Activated T-cell treated with anti-CD3 and anti-CD28 coated beads for 1 hour (primary cell): ENCODE measurements around the gene NELL2.
A peak's percentile ranks its signal among the peaks of the same experiment; 100 is the strongest.
"Not testable (repeated sequence)": the region's sequence is repeated elsewhere in the genome, so short reads cannot be mapped to it uniquely, and the experiment has no call there.

Experiments used
- DNase-seq: peaks from one replicate; pipeline ENCODE4 v3.0.0-alpha.2; 2020; ENCODE audit warnings: low read depth

NELL2 gene

DNA sequence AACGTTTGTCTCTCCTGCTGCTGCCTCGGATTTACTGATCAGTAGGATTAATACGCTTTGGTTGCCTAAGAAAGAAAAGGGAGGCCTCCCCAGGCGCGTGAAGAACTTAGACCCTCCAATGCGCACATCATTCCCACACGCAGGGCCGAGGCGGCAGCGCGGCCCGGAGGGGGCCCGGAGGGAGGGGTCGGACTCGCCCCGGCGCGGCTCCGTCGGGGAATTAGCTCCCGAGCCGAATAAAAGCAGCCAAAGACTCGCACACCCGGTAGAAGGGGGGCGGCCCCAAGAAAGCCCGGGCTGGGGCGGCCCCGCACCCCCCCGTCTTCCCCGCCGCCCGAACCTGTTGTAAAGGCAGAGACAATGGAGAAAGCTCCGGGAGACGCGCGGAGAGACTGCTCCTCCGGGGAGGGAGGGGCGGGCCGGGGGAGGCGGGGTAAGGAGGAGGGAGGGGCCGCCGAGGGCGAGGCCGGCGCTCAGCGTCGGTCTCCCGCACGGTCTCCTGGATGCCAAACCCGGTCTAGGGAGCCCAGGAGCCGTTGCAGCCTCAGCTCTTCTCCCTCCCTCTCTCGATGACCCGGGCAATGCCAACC is at the start of gene NELL2:
Gene NELL2, minus strand, starts transcription at position 362 of the 590 bp plus-strand sequence. CDS start 446 bp downstream, outside the sequence.
- DNase-seq: peak; percentile 55

DNA sequence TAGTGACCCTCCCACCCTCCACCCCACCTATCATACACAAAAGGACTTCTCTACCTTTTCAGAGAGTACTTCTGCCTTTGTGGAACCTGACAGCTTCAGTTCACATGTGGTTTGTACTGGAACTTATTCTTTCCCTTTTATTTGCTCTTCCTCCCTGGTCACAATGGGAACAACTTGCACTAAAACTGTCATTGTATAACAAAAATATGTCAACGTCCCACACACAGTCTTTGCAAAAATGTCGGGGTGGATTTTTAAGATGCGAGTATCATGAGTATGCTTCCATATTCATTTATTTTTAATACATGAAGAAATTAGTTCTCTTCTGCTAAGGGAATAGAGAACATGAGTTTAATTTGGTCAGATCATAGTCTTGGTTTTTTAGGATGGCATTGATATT is 45.6 kb upstream of the NELL2 start:
- no peak for DNase-seq

DNA sequence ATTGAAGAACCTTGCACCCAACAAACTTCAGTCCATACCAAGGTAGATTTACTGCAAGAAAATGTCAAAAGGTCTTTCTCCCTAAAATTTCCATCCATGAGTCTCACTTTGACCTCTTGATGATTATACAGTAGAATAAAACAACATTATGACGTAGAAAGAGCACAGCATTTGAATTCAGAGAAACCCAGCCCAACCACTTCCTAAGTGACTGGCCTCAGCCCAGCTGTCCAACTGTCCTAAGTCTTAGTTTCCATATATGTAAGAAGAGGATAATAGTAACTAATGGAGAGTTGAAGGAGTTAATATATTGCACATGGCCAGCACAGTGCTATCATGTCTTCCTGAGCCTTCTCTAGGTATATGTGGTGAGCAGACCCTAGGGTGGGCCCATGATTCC is 41.0 kb upstream of the NELL2 start:
- DNase-seq: no peak

DNA sequence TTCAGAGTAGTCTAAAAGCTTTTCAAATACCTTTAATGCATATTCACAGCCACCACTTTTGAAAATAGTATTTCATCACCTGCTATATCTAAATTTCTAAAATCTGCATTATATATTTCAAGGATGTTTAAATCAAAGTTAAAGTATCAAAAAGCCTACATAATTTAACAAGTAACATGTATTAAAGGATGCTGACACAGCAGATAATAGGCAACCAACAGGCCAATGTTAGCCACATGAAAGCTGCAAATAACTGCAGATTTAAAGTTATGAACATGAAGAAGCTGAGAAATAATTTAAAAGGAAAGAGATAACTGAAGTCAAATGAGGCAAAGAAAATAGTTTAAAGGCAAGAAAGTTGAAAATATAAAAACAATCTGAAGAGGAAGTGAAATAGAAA is 39.8 kb upstream of the NELL2 start:
- DNase-seq: no peak

DNA sequence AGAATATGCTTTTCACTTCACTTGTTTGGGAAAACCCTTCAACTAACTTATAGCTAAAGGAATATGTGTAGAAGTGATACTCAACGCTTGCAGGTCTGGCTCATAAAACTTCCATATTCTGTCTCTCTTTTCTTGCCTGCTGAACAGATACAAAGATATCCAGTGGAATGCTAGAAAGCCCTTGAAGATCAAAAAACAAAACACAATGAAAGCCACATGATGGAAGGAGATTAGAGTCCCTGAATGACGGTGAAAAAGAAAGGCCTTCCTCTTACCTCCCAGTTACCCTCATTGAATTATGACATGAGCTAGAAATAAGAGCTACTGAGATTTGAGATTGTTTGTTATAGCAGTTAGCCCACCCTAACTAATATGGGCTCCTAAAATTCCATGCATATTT is 28.2 kb upstream of the NELL2 start:
- no peak for DNase-seq

DNA sequence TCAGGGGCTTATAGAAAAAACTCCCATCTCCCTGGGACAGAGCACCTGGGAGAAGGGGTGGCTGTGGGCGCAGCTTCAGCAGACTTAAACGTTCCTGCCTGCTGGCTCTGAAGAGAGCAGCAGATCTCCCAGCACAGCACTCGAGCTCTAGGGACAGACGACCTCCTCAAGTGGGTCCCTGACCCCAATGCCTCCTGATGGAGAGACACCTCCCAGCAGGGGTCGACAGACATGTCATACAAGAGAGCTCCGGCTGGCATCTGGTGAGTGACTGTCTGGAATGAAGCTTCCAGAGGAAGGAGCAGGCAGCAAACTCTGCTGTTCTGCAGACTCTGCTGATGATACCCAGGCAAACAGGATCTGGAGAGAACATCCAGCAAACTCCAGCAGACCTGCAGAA is 22.0 kb upstream of the NELL2 start:
- DNase-seq: not testable (repeated sequence)

DNA sequence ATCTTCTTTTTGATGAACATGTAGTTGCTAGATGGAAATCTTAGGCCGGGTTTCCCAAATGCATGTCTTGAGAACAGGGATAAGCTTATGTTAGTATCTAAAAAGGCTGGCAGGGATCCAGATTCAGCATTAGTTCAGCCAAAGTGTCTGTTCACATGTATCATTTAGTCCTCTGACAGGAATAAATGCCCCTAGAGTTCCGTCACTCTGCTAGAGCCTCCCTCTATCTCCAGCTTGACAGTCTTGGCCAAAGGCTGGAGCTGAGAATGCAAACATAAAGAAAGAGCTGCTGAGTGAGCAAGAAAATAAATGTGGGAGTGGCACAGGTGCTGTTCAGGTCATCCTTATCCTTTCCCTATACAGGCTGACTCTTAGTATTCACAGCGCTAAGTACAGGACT is 13.8 kb upstream of the NELL2 start:
- DNase-seq: no peak

DNA sequence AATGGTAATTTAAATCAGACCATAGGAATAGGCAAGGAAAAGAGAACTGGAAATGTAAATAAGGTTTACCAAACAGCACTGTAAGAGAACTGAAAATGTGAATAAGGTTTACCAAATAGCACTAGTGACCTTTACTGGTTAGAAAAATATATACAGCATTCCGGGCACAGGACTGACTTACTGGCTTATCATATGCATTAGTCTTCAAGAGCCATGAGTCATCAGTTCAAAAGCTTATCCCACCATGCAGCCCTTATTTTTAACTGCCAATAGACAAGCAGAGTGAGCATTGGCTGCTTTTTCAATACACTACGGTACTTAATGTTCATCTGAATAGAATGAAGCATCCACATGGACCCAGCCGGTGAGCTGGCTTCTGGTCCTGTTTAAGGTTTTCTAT is 13.0 kb upstream of the NELL2 start:
- no peak for DNase-seq

DNA sequence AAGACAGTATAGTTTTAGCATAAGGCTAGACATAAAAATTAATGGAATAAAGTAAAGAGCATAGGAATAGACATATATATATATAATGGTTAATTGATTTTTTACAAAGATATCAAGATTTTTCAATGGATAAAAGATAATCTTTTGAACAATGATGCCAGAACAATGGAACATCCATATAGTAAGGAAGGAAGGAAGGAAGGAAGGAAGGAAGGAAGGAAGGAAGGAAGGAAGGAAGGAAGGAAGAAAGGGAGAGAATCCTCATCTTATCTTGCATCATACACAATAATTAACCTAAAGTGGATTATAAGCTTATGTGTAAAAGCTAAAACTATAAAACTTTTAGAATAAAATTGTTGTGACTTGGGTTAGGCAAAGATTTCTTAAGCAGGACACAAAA is 9.8 kb upstream of the NELL2 start:
- DNase-seq: no peak

DNA sequence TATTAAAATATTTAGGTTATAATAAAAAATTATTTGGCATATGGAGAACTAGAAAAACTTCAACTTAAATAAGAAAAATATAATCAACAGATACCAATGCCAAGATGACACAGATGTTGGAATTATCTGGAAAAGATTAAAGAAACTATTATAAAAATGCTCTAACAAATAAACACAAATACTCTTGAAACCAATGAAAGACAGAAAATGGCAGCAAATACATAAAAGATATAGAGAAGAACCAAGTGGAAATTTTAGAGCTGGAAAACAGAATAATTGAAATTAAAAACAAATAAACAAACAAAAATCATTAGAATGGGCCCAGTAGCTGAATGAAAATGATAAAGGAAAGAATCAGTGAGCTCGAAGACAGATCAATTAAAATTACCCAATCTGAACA is 5.1 kb upstream of the NELL2 start:
- no peak for DNase-seq

DNA sequence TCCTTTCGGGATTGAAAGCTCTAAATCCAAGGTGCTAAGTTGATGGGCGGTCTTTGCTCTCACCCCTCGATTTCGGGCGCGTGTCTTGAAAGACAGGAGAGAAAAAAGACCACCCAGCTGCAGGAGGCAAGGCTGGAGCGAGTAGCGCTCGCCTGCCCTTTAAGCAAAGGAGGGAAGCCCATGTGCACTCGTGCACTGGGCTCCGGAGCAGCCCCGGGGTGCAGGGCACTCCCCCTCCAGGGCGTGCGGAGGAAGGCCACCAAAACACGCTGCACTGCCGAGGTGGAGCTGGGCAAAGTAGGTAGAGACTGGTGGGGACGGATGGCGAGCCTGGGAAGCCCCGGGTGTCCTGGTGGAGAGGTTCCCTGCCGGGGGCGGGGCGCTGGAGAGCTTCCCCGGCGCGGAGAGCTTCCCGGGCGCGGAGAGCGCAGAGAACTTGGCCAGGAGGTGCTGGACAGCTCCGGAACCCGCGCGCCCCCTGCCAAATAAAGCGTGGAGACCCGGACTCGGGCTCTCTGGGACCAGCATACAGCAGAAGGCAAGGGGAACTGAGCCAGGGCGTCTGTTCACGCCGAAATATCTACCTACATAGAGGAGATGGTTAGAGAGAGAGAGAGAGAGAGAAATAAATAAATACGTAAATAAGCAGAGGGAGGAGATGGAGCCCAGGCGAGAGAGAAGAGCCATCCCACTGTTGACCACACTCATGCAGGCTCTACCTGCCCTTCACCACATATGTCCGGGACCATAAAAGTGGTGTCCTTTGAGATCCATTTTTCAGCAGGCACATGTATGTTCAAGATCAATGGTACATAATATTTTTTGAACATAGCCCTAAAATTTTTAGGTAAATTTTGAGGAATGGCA is 662 bp upstream of the NELL2 start:
- DNase-seq: peak; percentile 30

DNA sequence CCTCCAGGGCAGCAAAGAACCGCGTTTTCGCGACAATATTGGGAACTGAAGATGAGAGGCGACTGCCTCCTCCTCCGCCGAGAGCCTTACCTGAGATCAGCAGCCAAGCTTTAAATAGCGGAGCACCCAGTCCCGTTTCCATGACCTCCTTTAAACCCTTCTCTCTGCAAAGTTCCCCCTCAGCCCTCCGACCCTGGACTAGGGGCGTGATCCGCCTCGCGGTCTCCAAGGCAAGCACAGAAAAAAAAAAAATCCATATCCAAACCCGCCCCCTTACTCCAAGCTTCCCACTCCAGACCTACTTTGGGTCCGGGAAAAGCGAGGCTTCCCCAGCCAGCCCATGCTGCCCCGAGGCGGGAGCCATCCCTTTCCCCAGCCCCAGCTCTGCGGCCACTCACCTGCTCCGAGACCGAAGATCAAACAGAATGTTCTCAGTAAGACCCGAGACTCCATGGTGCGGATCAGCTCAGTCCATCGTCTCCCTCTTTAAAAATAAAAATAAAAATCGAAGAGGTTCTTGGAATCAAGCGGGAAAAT is 630 bp downstream of the NELL2 start:
- no peak for DNase-seq

DNA sequence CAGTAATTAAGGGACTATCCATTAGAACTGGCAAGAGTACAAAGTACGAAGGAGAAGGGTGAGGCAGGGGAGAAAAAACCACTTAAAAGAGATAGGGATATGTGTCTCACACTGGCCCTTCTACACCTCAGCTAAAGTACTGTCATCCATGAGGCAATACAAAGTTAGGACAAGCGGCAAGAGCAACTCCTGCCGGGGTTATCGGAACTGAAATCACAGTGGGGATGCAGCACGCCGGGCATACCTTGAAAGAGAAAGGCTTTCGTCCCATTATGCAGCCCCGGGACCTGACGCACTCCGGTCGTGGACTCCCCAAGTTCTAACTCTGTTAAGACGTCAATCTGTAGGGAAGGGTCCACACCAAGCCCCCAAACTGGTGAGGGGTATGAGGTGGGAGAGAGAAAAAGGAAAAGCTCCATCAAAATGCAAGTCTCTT is 1.1 kb downstream of the NELL2 start:
- peak; percentile 2 for DNase-seq

DNA sequence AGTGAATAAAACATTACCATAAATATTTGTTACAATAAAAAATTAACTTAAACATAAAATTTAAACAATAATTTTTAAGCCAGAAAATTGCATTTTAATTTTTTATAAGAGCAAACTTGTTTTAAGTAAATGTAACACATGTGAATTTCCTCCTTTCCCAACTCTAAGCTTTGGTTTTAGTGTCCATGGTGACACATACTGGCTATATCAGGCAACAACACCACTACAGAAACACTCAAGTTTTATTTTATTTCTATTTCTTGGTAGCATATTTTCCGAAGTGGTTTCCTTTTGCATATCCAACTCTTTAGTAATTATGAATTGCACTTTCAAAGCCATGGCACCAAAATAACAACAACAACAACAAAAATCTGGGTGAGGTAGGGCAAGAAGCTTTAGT is 2.2 kb downstream of the NELL2 start:
- no peak for DNase-seq

DNA sequence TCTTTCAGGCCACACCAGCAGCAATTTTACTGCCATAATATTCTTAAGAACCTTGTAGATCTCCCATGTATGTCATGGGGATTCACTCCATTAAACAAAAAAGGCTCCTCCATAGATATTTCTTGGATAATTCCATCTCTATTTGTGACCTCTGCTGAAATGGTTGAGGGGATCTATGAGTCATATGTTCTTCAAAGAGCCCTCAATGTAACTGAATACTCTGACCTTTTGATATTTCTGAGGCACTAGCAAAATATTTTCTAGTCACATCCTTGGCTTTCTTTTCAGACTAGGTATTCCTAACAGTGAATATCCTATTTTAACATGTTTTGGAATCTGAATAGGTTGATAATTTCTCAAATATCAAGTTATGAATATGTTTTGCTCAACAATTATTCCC is 6.6 kb downstream of the NELL2 start:
- DNase-seq: no peak

DNA sequence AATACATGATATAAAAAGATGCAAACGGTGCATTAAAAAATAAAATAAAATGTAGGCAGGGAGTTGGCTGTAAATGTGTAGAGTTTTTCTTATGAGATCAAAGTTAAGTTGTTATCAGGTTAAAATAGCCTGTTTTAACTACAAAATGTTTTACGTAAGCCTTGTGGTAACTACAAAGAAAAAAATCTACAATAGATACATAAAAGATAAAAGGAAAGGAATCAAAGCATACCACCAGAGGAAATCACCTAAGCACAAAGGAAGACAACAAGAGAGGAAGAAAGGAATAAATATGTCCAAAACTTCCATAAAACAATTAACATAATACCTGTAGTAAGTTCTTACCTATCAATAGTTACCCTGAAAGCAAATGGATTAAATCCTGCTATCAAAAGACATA is 12.2 kb downstream of the NELL2 start:
- no peak for DNase-seq

DNA sequence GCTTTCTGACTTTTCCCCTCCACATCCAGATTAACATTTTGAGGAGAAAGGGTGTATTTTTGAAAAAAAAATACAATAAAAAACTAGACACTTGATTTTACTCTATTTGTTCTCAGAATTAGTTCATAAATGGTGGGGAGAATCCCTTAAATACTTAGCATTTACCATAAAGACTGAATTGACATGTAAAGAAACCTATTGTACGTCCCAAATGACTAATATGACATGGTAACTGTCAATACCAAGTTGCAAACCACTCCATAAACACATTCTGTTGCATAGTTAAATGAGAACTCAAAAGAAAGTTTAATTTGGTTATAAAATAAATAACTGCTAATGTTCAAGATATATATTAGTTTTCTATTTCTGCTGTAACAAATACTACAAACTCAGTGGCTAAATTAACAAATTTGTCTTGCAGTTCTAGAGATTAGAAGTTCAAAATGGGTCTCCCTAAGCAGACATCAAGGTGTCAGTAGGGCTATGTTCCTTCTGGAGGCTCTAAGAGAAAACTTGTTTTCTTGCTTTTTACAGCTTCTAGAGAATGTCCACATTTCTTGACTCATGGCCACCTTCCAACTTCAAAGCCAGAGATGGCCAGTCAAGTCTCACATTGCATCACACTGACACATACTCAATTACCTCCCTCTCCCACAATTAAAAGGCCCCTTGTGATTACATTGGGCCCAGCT is 16.0 kb downstream of the NELL2 start:
- DNase-seq: no peak

DNA sequence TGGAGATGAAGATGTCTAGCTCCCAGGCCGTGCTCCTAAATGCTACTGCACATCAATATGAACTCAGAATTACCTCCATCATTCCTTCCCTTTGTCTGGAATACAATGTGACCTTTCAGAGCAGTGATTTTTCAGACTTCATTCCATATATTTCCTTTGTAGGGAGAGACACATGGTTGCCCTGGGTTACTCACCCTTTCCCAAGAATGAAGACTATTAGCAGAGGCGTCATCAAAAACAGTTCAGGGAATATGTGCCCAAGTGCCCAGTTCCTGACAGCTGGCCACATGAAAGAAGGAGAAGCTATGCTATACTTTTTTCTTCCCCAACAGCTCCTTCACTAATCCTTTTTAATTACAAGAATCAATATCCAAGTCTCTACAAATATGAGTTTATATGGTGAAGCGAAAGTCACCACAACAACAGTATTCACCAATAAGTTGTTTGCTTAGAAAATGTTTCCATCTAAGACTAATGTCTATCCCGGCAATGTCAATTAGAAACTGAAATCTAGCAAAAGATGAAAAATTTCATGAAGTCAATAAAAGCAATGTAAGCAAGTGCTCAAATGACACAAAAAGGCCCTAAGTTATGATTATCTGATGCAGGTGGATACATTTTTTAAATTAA is 17.8 kb downstream of the NELL2 start:
- no peak for DNase-seq

DNA sequence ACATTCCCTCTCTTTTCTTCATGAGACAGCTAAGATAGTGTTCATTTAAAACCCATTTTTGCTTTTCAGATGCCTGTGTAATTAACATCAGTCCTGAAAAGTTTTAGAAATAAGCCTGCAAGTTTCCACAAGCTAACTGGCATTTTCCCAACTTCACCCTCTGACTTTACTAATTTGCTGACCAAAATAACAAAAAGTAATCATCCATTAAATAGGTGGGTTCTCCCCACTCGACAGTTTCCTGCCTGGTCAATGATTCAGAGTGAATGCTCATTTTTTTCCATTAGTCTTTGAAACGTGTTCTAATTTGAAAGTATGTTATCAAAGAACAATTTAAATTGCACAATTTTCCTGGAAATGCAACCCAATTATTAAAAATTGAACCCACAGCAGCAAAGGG is 23.6 kb downstream of the NELL2 start:
- no peak for DNase-seq

DNA sequence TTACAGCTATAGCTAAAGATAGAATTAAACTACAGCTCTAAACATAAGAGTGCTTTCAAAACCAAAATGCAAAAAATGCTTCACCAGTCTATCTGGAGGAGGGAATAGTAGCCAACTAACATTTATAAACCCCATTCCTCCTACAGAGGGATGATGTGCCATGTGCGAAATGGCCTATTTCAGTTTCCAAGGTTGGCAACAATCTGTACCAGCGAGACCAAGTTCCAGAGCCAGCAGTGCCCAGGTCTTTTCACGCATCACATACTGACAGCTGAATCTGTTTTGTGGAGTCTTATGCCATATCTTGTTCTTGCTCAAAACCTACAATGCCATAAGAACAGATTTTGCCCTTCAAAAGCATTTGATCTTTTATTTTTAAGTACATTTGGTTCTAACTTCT is 24.5 kb downstream of the NELL2 start:
- DNase-seq: no peak

DNA sequence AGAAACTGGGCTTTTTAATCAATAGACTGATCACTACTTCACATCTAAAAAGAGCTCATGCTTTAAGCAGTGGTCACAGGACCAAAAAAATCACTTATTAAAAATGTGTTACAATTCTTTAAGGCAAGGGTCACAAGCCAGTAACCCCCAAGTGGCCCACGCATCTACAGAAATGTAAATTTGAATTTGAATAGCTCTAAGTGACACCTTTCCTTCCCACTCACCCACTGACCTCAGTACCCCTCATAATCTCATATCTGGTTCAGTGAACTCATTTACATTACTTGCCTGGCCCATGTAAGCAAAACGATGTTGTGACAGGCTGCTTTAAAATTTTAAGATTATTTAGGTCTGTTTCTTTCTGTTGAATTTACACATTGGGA is 27.4 kb downstream of the NELL2 start:
- no peak for DNase-seq

DNA sequence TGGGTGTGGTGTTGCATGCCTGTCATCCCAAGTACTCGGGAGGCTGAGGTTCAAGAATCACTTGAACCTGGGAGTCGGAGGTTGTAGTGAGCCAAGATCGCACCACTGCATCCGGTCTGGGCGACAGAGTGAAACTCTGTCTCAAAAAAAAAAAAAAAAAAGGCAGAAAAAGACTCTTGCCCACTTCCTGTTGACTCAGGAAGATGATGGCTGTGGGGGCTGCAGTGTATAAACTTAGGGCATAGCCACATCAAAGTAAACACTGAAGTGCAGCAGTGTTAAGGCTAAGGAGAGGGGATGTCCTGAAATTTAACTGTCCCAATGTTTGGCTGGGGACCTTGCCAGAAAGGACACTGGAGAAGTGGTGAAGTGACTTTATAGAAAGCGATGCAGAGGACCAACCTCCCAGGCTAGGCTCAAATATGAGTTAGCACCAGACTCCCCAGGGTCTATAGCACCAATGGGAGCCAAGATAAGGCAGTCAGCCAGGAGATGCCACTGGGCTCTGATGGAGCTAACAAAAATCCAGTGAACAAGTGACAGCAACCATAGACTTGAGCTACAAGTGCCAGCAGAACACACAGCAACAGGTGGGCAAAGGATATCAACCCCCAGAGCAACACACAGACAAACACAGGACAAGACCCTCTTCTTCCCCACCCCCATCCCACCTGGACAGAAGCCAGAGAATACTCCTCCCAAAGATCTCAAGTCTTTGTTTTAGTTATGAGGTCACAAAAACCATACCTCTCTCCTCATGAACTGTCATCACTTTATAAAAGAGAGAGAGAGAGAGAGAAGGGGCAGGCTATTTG is 28.0 kb downstream of the NELL2 start:
- peak; percentile 48 for DNase-seq
